Naive B cell (primary cell): Measurements from ENCODE around the gene PPP2CA. TPM values are rescaled to one million over a fixed set of nuclear protein-coding genes. Genes with fewer than 3 reads are reported as not detected.
"Not testable (repeated sequence)": the region's sequence is repeated elsewhere in the genome, so short reads cannot be mapped to it uniquely, and the experiment has no call there.

Experiments
- ATAC-seq, 2 donors: fragments of 150-1000 bp; cut with Tn5 transposase; 2 replicates each; pipeline ENCODE4 v1.10.0; 2021; ENCODE audit warnings: low read depth in 2 of 2, mild to moderate bottlenecking in 2 of 2, moderate library complexity in 2 of 2
- DNase-seq: peaks from one replicate; pipeline ENCODE4 v3.0.0; 2022
- H3K27ac Mint-ChIP-seq, 6 donors: one replicate each; pipeline ENCODE4 v1.8.0; 2020 to 2022; ENCODE audit warnings: mild to moderate bottlenecking in 6 of 6, mixed read lengths in 6 of 6, moderate library complexity in 5 of 6, inconsistent platforms in 2 of 6
- H3K27me3 Mint-ChIP-seq, 3 donors: one replicate each; pipeline ENCODE4 v1.8.0; 2021 to 2022; ENCODE audit warnings: mixed read lengths in 3 of 3, mild to moderate bottlenecking in 1 of 3
- H3K36me3 Mint-ChIP-seq, 2 donors: one replicate each; pipeline ENCODE4 v1.8.0; 2020 to 2022; ENCODE audit warnings: mixed read lengths in 2 of 2, inconsistent platforms in 1 of 2, mild to moderate bottlenecking in 1 of 2
- H3K4me1 Mint-ChIP-seq, 3 donors: one replicate each; pipeline ENCODE4 v1.8.0; 2020 to 2022; ENCODE audit warnings: mixed read lengths in 3 of 3, inconsistent platforms in 1 of 3, mild to moderate bottlenecking in 1 of 3, moderate library complexity in 1 of 3
- H3K4me3 Mint-ChIP-seq, 8 donors: one replicate each; pipeline ENCODE4 v1.8.0; 2020 to 2022; ENCODE audit warnings: mild to moderate bottlenecking in 8 of 8, mixed read lengths in 8 of 8, moderate library complexity in 8 of 8, inconsistent platforms in 2 of 8
- H3K9me3 Mint-ChIP-seq, 7 donors: one replicate each; pipeline ENCODE4 v1.8.0; 2020 to 2022; ENCODE audit warnings: mixed read lengths in 7 of 7, mild to moderate bottlenecking in 5 of 7, inconsistent platforms in 2 of 7, moderate library complexity in 1 of 7
- polyA plus RNA-seq, 6 donors: library from polyadenylated mRNA; unstranded; fragments of 300-500 nt; fragmentation: Illumina TruSeq; gene quantifications; one replicate each; pipeline ENCODE4 v1.2.3, GENCODE V29; 2021; ENCODE audit warnings: low read depth in 6 of 6

PPP2CA gene
- polyA plus RNA-seq, 6 donors from 2014 or later: 182 to 213 (median 190) TPM

DNA sequence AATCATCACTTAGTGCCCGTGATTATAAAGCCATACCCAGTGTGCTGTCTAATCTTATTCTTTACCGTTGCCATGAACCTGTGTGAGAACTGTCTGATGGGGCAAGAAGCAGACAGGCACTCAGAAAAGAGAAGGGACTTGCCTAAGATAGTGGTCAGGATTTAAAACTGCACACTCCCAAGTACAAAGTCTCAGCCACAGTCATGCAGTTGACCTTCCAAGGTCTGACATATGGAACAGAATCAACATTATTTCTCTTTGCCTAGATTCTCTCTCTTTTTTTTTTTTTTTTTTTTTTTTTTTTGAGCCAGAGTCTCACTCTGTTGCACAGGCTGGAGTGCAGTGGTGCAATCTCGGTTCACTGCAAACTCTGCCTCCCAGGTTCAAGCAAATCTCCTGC is 1.9 kb upstream of the PPP2CA start:
- DNase-seq (no peak), ATAC-seq (no peak)
- H3K4me3 Mint-ChIP-seq: peak overlapping the region; percentile 95 to 99 (median 97)
- no peaks in the 10 kb centered on the region for H3K9me3 Mint-ChIP-seq
- no peaks in the 10 kb centered on the region for H3K27me3 Mint-ChIP-seq
- H3K4me1 Mint-ChIP-seq: peaks cover 29 to 39% (median 37%) of the 10 kb centered on the region in 3 donors
- H3K27ac Mint-ChIP-seq: peak overlapping the region in 4 of 6 donors; percentile 99 to 100 (median 99)
- H3K36me3 Mint-ChIP-seq: peaks cover 0 to 9% of the 10 kb centered on the region in 2 donors

DNA sequence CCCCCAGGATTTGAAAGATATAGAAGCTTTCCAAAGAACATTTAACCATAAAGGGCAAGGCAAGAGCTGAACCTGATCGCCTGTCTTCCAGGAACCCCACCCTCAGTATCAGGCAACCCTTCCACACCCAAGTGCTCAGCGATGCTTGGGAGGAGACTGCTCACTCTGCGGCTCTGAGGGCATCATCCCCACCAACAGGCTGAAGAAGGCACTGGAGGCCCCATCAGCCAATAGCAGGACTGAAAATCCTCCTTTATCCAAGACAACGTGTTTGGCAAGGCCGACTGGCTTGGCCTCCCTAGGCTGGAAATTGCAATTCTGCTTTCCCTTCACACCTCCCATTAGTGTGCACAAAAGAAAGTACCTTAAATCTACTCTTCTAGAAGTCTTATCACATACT is 1.4 kb upstream of the PPP2CA start:
- H3K4me1 Mint-ChIP-seq: peaks cover 30 to 44% (median 42%) of the 10 kb centered on the region in 3 donors
- no peaks in the 10 kb centered on the region for H3K27me3 Mint-ChIP-seq
- H3K9me3 Mint-ChIP-seq: no peaks in the 10 kb centered on the region
- DNase-seq (no peak), ATAC-seq (no peak)
- peak overlapping the region; percentile 99 to 100 (median 99) for H3K27ac Mint-ChIP-seq
- peak overlapping the region; percentile 95 to 99 (median 97) for H3K4me3 Mint-ChIP-seq
- peaks cover 0 to 9% of the 10 kb centered on the region in 2 donors for H3K36me3 Mint-ChIP-seq

DNA sequence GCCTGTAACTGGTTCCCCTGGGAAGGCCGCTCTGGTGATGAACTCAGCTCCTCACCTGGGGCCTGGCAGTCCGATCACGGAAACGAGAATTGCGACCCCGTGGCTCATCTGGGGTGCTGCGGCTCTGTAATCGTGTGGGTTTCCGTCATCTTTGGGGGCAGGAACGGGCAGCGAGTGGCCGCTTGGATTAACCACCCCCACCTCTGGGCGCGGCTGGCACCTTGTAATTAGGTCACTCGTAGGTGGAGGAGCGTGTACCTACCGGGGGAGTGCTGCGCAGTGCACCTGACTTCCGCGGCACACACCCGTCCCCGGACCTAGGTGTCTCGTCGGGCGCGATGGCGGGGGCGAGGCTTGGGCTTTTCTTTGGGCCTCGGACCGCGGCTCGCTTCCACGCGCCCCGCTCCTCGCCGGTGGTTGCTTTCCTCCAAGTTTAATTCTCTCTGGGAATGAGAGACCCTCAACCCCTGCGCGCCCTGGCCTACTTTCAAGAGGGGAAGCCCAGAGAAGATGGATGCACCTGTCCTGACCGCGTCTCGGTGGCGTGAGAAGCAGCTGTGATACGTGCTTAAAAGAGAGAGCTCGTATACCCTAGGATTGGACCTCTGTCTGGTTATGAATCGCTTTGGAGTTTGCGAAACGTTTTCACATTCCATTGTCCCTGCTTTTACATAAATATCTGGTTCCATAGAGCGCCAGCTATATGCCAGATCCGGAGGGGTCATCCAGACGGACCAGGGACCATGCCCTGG is 744 bp upstream of the PPP2CA start:
- DNase-seq (no peak), ATAC-seq (peak; percentile 48)
- Mint-ChIP-seq H3K27me3 (no peaks in the 10 kb centered on the region), H3K36me3 (peaks cover 0 to 9% of the 10 kb centered on the region in 2 donors), H3K4me3 (peak overlapping the region; percentile 95 to 99 (median 97)), H3K4me1 (peaks cover 36 to 49% (median 48%) of the 10 kb centered on the region in 3 donors), H3K27ac (peak overlapping the region; percentile 99 to 100 (median 99)), H3K9me3 (no peaks in the 10 kb centered on the region)

DNA sequence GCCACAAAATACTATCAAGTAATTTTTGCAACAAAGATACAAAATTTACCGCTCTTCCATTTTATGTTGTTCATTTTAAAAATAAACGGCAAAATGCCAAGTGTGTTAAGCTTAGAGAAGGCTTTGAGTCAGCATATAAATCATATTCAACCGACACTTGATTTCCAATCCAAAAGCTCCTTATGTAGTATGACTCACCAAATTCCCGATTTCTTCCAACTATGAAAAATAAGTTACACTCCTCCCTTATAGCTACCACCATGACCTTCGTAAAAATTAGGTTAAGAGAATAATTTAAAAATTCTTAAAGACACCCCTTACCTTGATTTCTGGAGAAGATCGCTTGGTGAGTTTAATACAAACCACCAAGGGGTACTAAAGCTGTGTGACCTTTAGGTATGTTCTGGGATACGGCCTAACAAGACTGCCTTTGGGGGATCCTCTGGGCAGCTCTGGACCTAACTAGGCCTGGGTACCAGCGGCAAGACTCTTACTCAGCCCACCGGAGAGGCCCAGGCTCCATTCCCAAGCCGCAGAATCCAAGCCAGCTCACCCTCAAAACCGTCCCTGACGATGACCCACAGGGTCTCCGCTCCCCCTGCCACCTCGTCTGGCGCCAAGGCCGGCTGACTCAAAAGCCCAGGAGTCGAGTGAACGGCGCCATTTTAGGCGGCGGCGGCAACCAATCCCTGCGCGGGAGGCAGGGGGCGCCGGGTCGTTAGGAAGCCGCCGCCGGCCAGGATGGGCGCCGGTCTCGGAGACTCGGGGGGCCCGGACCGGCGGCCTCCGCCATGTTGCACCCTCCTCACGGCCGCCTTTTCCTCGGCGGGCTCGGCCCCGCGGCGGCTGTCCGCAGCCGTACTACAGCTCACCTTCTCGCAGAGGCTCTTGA is 739 bp downstream of the PPP2CA start:
- no peaks in the 10 kb centered on the region for H3K9me3 Mint-ChIP-seq
- peak overlapping the region; percentile 95 to 99 (median 97) for H3K4me3 Mint-ChIP-seq
- peak; percentile 38 to 40 for ATAC-seq
- peaks cover 46 to 63% (median 56%) of the 10 kb centered on the region in 3 donors for H3K4me1 Mint-ChIP-seq
- H3K36me3 Mint-ChIP-seq: peaks cover 0 to 14% of the 10 kb centered on the region in 2 donors
- no peaks in the 10 kb centered on the region for H3K27me3 Mint-ChIP-seq
- peak overlapping the region; percentile 99 to 100 (median 99) for H3K27ac Mint-ChIP-seq
- DNase-seq: peak; percentile 74

DNA sequence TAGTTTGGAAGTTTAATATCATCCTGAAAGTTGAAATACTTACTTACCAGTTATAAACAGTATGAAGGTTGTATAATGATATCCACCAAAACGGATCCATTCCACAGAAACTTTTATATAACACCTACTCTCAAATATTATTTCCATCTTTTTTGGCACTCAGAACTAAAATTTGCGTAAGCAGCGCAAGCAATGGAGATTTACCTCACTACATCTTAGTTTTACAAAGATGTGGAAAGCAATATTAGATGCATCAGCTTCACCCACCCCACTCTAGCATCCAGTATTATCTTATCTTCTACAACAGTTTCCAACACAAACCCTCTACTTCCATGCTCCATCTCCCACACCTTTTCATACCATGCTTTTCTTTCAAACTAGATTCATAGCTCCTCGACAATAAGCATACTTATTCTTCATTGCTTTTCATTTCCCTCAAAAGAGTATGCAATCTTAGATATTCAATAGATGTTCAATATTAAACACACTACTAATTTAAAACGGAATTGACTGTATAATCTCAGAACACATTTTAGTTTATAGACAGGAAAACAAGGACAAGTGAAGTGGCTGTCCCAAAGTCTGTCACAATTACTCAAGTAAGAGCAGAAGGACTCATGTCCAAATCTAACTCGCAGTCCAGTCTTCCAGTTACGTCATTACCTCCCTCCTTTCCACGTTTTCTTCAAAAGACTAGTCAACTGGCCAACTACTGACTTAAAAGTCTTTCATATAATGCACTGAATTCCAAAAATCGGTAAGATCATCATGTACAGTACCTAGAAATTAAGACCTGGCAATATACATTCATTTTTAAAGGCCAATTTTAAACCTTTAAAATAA is 2.2 kb downstream of the PPP2CA start:
- DNase-seq (no peak), ATAC-seq (no peak)
- Mint-ChIP-seq H3K27me3 (no peaks in the 10 kb centered on the region), H3K36me3 (peaks cover 0 to 14% of the 10 kb centered on the region in 2 donors), H3K4me1 (peaks cover 56 to 78% (median 71%) of the 10 kb centered on the region in 3 donors), H3K27ac (peak overlapping the region in 5 of 6 donors; percentile 34 to 100 (median 98)), H3K9me3 (no peaks in the 10 kb centered on the region), H3K4me3 (peak overlapping the region; percentile 95 to 99 (median 97))

DNA sequence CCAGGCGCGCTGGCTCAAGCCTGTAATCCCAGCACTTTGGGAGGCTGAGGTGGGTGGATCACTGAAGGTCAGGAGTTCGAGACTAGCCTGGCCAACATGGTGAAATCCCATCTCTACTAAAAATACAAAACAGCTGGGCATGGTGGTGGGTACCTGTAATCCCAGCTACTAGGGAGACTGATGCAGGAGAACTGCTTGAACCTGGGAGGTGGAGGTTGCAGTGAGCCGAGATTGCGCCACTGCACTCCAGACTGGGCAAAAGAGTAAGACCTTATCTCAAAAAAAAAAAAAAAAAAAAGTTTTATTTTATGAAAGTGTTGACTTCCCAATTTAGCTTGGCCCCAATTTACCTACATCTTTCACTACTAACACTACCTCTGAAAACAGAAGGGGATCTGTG is 4.2 kb downstream of the PPP2CA start:
- not testable (repeated sequence) for DNase-seq

DNA sequence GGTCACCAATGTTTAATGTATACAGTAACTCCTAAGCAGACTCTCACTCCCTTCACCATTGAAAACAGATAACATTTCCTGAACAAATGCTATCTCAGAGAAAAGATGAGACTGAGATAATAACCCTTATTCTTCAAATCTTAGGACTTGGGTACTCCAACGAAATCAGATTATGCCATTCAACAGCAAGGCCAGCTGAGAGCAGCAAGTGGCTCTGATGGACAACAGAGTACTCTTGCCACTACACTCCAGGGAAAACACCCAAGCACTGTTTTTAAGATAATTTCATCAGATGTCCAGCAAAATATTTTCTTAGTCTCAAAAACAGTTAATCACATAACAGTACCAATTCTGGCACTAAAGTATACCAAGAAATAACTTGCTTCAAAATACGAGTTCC is 10.1 kb downstream of the PPP2CA start:
- Mint-ChIP-seq H3K4me1 (peaks cover 35 to 76% (median 72%) of the 10 kb centered on the region in 3 donors), H3K36me3 (peaks cover 0 to 5% of the 10 kb centered on the region in 2 donors), H3K27me3 (no peaks in the 10 kb centered on the region), H3K27ac (peak overlapping the region in 2 of 6 donors; percentile 4 to 24), H3K9me3 (no peaks in the 10 kb centered on the region), H3K4me3 (no peak overlapping the region)
- DNase-seq (no peak), ATAC-seq (no peak)

More for the DNA sequence above, 4.2 kb downstream of the PPP2CA start:
- H3K4me3 Mint-ChIP-seq: peak overlapping the region in 6 of 8 donors; percentile 38 to 99 (median 54)
- H3K36me3 Mint-ChIP-seq: peaks cover 0 to 14% of the 10 kb centered on the region in 2 donors
- H3K9me3 Mint-ChIP-seq, H3K27me3 Mint-ChIP-seq, ATAC-seq: not testable (repeated sequence)
- H3K4me1 Mint-ChIP-seq: peaks cover 52 to 84% (median 73%) of the 10 kb centered on the region in 3 donors
- H3K27ac Mint-ChIP-seq: peak overlapping the region in 3 of 6 donors; percentile 23 to 64 (median 61)

DNA sequence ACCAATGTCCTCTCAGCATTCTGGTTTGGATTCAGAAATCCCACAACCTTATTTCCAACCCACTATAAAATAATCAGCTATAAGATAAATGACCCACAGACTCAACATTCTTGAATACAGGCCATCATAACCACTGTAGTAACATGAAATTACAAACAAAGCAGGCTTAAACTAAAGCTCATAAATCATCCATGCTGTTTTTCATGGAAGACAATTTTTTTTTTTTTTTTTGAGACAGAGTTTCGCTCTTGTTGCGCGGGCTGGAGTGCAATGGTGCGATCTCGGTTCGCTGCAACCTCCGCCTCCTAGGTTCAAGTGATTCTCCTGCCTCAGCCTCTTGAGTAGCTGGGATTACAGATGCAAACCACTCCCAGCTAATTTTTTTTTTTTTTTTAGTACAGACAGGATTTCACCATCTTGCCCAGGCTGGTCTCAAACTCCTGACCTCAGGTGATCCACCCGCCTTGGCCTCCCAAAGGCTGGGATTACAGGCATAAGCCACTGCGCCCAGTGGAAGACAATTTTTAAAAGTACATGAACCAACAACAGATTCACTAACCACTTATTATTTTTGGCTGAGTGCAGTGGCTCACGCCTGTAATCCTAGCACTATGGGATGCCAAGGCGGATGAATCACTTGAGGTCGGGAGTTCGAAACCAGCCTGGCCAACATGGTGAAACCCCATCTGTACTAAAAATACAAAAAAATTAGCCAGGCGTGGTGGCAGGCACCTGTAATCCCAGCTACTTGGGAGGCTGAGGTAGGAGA is 14.4 kb downstream of the PPP2CA start:
- not testable (repeated sequence) for DNase-seq, ATAC-seq, H3K4me3 Mint-ChIP-seq, H3K27ac Mint-ChIP-seq, H3K9me3 Mint-ChIP-seq, H3K36me3 Mint-ChIP-seq, H3K27me3 Mint-ChIP-seq
- peaks cover 26 to 70% (median 56%) of the 10 kb centered on the region in 3 donors for H3K4me1 Mint-ChIP-seq

DNA sequence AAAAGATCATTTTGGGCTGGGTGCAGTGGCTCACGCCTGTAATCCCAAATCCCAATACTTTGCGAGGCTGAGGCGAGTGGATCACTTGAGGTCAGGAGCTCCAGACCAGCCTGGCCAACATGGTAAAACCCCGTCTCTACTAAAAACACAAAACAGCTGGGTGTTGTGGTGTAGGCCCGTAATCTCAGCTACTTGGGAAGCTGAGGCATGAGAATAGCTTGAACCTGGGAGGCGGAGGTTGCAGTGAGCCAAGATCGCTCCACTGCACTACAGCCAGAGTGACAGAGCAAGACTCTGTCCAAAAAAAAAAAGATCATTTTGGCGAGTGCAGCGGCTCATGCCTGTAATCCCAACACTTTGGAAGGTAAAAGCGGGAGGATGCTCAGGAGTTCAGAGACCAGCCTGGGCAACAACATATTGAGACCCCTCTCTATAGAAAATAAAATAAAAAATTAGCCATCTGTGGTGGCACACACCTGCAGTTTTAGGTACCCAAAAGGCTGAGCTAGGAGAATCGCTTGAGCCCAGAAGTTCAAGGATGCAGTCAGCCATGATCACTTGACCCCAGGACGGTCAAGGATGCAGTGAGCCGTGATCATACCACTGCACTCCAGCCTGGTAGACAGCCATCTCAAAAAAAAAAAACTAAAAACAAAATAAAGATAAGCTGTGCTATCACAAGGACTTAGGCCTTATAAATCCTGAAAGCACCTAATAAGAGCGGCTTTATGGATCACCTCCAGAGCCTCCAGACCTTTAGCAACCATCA is 16.2 kb downstream of the PPP2CA start:
- no peaks in the 10 kb centered on the region for H3K36me3 Mint-ChIP-seq
- peak overlapping the region in 3 of 6 donors; percentile 34 to 42 (median 36) for H3K27ac Mint-ChIP-seq
- H3K4me1 Mint-ChIP-seq: peaks cover 26 to 65% (median 62%) of the 10 kb centered on the region in 3 donors
- H3K27me3 Mint-ChIP-seq: no peaks in the 10 kb centered on the region
- no peaks in the 10 kb centered on the region for H3K9me3 Mint-ChIP-seq
- DNase-seq (no peak), ATAC-seq (no peak)
- peak overlapping the region in 1 of 8 donors; percentile 72 for H3K4me3 Mint-ChIP-seq

DNA sequence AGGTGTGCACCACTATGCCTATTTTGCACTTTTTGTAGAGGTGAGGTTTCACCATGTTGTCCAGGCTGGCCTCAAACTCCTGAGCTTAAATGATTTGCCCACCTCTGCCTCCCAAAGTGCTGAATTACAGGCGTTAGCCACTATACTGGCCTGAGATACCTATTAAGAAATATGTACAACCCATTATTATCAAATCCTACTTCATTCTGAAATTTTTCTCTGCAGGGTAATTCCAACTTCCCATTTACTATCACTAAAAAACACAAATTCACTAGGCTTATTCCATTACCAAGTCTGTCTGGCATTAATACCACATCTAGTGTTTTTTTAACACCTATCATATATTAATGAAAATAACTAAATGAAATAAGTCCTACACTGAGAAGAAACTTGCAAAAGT is 18.2 kb downstream of the PPP2CA start:
- Mint-ChIP-seq H3K36me3 (peaks cover 0 to 7% of the 10 kb centered on the region in 2 donors), H3K27ac (peak overlapping the region in 1 of 6 donors; percentile 29), H3K4me3 (no peak overlapping the region), H3K4me1 (peaks cover 27 to 52% (median 50%) of the 10 kb centered on the region in 3 donors), H3K9me3 (no peaks in the 10 kb centered on the region), H3K27me3 (no peaks in the 10 kb centered on the region)
- DNase-seq (no peak), ATAC-seq (no peak)

DNA sequence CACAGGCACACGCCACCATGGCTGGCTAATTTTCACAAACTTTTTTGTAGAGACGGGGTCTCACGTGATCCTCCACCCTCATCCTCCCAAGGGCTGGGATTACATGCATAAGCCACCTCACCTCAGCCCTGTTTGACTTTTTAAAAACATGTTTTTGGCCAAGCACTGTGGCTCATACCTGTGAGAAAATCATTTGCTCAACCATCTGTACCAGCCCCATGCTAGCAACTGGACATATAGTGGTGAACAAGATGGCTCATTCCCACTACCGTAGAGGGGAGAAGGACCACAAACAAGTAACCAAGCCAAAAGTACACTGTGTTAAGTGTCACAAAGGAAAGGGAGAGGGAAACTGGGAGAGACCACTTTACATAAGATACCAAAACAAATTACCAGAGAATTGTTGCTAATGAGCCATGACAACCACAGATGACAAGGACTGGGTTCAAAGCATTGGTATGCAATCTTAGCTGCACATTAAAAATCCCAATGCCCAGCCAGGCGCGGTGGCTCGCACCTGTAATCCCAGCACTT is 19.2 kb downstream of the PPP2CA start:
- no peak overlapping the region for H3K27ac Mint-ChIP-seq
- no peaks in the 10 kb centered on the region for H3K9me3 Mint-ChIP-seq
- DNase-seq (no peak), ATAC-seq (no peak)
- H3K4me1 Mint-ChIP-seq: peaks cover 26 to 51% (median 45%) of the 10 kb centered on the region in 3 donors
- no peaks in the 10 kb centered on the region for H3K27me3 Mint-ChIP-seq
- peaks cover 8 to 16% of the 10 kb centered on the region in 2 donors for H3K36me3 Mint-ChIP-seq
- no peak overlapping the region for H3K4me3 Mint-ChIP-seq
